ENCODE results near the gene SMIM38.

GRCh38 chr11:69148377-69148762 lies 7.4 kb upstream of the SMIM38 start:
- TF ChIP-seq GATA3 (IDR thresholded peaks at IDR 0.05; ENCODE audit: low read depth, low read length) = no peak
- TF ChIP-seq GATA2 (IDR thresholded peaks at IDR 0.05; ENCODE audit: low read depth, low read length) = no peak
